BJ (cell line): Measurements from ENCODE around the gene GPS2. TPM values are rescaled to one million over a fixed set of nuclear protein-coding genes. Genes with fewer than 3 reads are reported as not detected.

Experiments used
- CTCF ChIA-PET: fragments of 350-600 bp; formaldehyde crosslinking; extraction: SDS; loops from one replicate; lab custom pipeline; 2021; ENCODE audit warnings: antibody characterized with exemption, inconsistent platforms; lab: Yijun Ruan, JAX
- POLR2A ChIA-PET: fragments of 300-600 bp; sonication (Branson Sonifier 250); formaldehyde crosslinking; extraction: SDS; loops from one replicate; lab custom pipeline; 2021; ENCODE audit warnings: antibody characterized with exemption; lab: Charles Lee
- DNase-seq: peaks from one replicate; pipeline ENCODE4 v3.0.0-alpha.2; 2011; ENCODE audit warnings: low read depth
- H3K27me3 ChIP-seq: 2 replicates; pipeline ENCODE4 v1.6.0; 2011; ENCODE audit warnings: low read length; ENCODE audit not compliant: control insufficient read depth, insufficient read depth
- H3K36me3 ChIP-seq: 2 replicates; pipeline ENCODE4 v1.5.1; 2011; ENCODE audit warnings: low read length; ENCODE audit not compliant: control insufficient read depth, insufficient read depth
- H3K4me3 ChIP-seq: 2 replicates; pipeline ENCODE4 v1.5.1; 2011; ENCODE audit warnings: low read depth, mild to moderate bottlenecking, control low read depth, low read length
- polyA plus RNA-seq: library from polyadenylated mRNA; depleted of rRNA; stranded (reverse); fragments of >200 nt; gene quantifications from 2 replicates; pipeline ENCODE4 v1.2.3, GENCODE V29; 2011
- TF ChIP-seq, protein P1 (sequence below): IDR thresholded peaks from 2 replicates; pipeline ENCODE4 v1.5.1; 2011; ENCODE audit warnings: low read depth, mild to moderate bottlenecking, control low read depth, inconsistent platforms, low read length, moderate library complexity; ENCODE audit not compliant: insufficient read depth

The GPS2 gene
- polyA plus RNA-seq, 1 experiment = 37.4 TPM

DNA sequence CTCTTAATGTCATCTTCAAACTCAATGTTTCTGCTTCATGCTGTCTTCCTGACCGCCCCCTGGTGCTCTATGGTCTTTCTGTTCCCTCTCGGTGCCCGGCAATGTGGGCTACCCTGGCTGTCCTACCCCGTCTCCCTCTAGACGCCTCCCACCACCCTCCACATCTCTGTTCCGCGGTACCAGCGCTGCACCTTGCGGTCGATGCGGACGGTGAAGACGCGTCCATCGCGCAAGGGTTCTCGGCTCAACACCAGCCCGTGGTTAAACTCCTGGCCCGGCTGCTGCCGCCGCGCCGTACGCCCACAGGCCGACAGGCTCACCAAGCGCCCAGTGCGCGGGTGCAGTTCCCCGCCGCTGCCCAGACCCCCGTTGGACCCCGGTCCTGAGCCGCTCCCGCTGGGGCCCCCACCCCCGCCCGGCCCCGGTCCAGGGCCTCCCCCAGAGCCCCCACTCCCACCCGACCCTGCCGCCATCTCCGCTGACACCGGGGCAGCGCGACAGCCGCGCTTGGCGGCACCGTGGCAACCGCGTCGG is 13.7 kb upstream of the GPS2 start, which contains the start of gene NEURL4:
TSS of gene NEURL4 (minus strand) at position 496 of the 534 bp plus-strand sequence. CDS start at position 473, 23 bp downstream.
- ChIA-PET CTCF (interaction anchor here (0.9 to 1.5 kb wide), 6 partner anchors 9 to 108 kb away, joined by 3 to 6 read pairs (median 4); no protein-coding TSS in a partner anchor), POLR2A (interaction anchor here (0.9 to 1.2 kb wide), 3 partner anchors 15 to 232 kb away, joined by 3 to 7 read pairs (median 3); partner anchors contain the start of gene TMEM256)
- H3K4me3 ChIP-seq = peak within 1 kb of the TSS; percentile 64
- peaks cover 15% of the 10 kb centered on the region for H3K36me3 ChIP-seq
- TF ChIP-seq, protein P1, sequence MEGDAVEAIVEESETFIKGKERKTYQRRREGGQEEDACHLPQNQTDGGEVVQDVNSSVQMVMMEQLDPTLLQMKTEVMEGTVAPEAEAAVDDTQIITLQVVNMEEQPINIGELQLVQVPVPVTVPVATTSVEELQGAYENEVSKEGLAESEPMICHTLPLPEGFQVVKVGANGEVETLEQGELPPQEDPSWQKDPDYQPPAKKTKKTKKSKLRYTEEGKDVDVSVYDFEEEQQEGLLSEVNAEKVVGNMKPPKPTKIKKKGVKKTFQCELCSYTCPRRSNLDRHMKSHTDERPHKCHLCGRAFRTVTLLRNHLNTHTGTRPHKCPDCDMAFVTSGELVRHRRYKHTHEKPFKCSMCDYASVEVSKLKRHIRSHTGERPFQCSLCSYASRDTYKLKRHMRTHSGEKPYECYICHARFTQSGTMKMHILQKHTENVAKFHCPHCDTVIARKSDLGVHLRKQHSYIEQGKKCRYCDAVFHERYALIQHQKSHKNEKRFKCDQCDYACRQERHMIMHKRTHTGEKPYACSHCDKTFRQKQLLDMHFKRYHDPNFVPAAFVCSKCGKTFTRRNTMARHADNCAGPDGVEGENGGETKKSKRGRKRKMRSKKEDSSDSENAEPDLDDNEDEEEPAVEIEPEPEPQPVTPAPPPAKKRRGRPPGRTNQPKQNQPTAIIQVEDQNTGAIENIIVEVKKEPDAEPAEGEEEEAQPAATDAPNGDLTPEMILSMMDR = peak; percentile 29; the same call in 1 of the 2 replicates
- no peaks in the 10 kb centered on the region; the same call in 1 of the 2 replicates for H3K27me3 ChIP-seq
- no peak for DNase-seq

DNA sequence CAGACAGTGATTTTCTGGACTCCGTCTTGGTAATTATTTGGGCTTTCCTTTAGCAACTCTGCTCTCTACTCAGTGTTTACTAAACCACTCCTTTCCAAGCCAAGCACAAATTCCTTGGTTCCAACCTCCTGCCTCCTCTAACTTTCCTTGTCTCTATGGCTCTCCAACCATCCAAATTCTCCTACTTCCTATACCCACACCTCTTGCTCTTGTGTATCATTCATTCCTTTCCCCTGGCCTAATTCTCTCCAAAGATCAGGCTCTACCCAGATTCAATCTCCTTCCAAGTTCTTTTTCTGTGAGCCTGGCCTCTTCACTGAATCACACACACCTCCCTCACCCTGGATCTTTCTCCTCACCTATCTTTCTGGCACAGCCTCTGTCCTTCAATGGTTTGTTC is 12.8 kb upstream of the GPS2 start:
- Histone ChIP-seq H3K27me3 (no peaks in the 10 kb centered on the region), H3K36me3 (peaks cover 23% of the 10 kb centered on the region), H3K4me3 (no peak overlapping the region; the same call in 1 of the 2 replicates)
- POLR2A ChIA-PET = no interaction called here
- CTCF ChIA-PET = no interaction called here
- TF ChIP-seq, protein P1 = no peak
- DNase-seq = no peak

DNA sequence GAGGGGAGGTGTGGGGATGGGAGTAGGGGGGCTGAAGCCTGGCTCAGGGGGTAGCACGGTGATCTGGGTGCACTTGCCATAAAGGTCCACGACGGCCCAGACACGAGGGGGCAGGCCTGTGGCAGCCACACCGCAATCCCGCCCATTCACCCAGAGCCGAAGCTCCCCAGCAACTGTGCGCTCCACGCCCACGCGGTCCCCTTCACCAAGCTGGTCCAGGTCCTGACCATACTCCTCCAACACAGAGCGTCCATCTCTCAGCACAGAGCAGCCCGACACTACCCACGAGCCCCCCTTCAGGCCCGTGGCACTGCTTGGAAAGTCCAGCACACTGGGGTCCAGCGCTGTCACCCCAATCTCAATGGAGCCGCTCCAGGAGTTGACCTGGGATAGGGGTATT is 12.3 kb upstream of the GPS2 start:
- no peaks in the 10 kb centered on the region for H3K27me3 ChIP-seq
- TF ChIP-seq, protein P1 = no peak
- peaks cover 26% of the 10 kb centered on the region for H3K36me3 ChIP-seq
- H3K4me3 ChIP-seq = no peak overlapping the region
- ChIA-PET CTCF (interaction anchor here (0.6 to 5.0 kb wide), 2 partner anchors 14 to 281 kb away, joined by 3 to 22 read pairs; no protein-coding TSS in a partner anchor), POLR2A (no interaction called here)
- DNase-seq = no peak

DNA sequence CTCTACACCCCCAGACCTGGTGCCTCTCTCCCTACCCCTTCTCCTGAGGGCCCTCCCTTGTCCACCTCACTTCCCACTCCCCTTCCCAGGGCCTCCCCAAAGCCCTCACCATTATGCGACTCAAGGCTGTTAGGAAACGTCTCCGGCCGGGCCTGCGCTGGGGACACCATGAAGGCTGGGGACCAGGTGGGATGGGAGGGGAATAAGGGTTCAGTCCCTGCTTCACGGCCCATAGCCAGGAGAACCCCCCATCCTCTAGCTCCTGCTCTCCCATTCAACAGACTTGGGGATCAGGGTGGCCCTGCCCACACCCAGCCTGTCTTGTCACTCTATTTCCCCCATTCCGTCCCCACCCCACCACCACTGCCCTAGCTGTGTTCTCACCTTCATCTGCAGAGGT is 11.9 kb upstream of the GPS2 start:
- ChIA-PET POLR2A (no interaction called here), CTCF (interaction anchor here (0.6 to 5.0 kb wide), 3 partner anchors 14 to 281 kb away, joined by 3 to 22 read pairs (median 4); no protein-coding TSS in a partner anchor)
- Histone ChIP-seq H3K4me3 (no peak overlapping the region), H3K36me3 (peaks cover 30% of the 10 kb centered on the region), H3K27me3 (no peaks in the 10 kb centered on the region)
- no peak for DNase-seq
- TF ChIP-seq, protein P1 = no peak

DNA sequence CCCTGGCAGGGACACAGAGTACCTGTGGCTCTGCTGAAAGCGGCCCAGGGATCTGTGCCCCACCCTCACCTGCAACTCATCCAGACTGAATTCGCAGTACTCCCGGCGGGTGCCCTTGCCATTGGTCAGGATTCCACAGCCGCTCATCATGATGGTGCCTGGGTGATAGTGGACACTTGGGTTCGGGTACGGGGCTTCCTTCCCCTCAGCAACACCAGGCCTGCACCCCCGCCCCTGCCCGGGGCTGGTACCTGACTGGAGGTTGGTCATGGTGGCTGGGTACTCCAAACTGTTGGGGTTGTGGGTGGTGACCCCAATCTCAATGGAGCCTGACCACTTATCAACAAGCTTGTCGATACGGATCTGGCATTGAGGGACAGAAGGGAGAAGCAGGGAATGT is 11.0 kb upstream of the GPS2 start:
- Histone ChIP-seq H3K4me3 (no peak overlapping the region), H3K27me3 (no peaks in the 10 kb centered on the region), H3K36me3 (peaks cover 38% of the 10 kb centered on the region)
- POLR2A ChIA-PET = no interaction called here
- DNase-seq = no peak
- CTCF ChIA-PET = interaction anchor here (1.0 to 5.0 kb wide), 2 partner anchors 13 to 78 kb away, joined by 4 to 22 read pairs; no protein-coding TSS in a partner anchor
- TF ChIP-seq, protein P1 = no peak
